SK-N-SH (cell line): ENCODE results near the gene TIGD7. TPM values are rescaled to one million over a fixed set of nuclear protein-coding genes. Genes with fewer than 3 reads are reported as not detected.

Experiments used
- CTCF ChIA-PET: fragments of 300-600, 350-600 bp; formaldehyde crosslinking; extraction: SDS; loops from one replicate; lab custom pipeline; 2021; lab: Yijun Ruan, JAX
- POLR2A ChIA-PET: fragments of 350-600 bp; sonication (Branson Sonifier 250); formaldehyde crosslinking; extraction: SDS; loops from one replicate; lab custom pipeline; 2020; ENCODE audit warnings: antibody characterized with exemption, inconsistent platforms; lab: Yijun Ruan, JAX
- DNase-seq: peaks from one replicate; pipeline ENCODE4 v3.0.0; 2012
- H2AFZ ChIP-seq: fragments of 200-600 bp; sonication (generic); 2 replicates; pipeline ENCODE4 v1.8.1; 2016; ENCODE audit warnings: antibody characterized with exemption, mild to moderate bottlenecking, low read depth
- H3F3A ChIP-seq: fragments of 200-600 bp; sonication (generic); replicated peaks from 2 replicates; pipeline ENCODE3; 2016; ENCODE audit warnings: antibody characterized with exemption, mild to moderate bottlenecking; ENCODE audit not compliant: insufficient read depth
- H3K27ac ChIP-seq, 2 experiments: fragments of 200-500 bp in 1 of 2; fragments of 200-600 bp in 1 of 2; sonication (Bioruptor generic) in 1 of 2; sonication (generic), shearing (Covaris generic) in 1 of 2; 2 replicates each; pipeline versions ENCODE4 v1.5.1 to v1.6.1; 2014 to 2016; ENCODE audit warnings: low read depth in 2 of 2, inconsistent platforms in 1 of 2, low read length in 1 of 2, mild to moderate bottlenecking in 1 of 2, mixed read lengths in 1 of 2
- H3K27me3 ChIP-seq: fragments of 200-600 bp; sonication (generic), shearing (Covaris generic); 2 replicates; pipeline ENCODE4 v1.6.1; 2016; ENCODE audit warnings: mixed run types; ENCODE audit not compliant: insufficient read depth
- H3K36me3 ChIP-seq, 2 experiments: fragments of 200-500 bp in 1 of 2; fragments of 200-600 bp in 1 of 2; sonication (Bioruptor generic) in 1 of 2; sonication (generic) in 1 of 2; replicated peaks in 1 of 2; 2 replicates each; pipeline versions ENCODE3 to v1.5.1; 2014 to 2016; ENCODE audit warnings: low read length in 1 of 2, mild to moderate bottlenecking in 1 of 2; ENCODE audit not compliant: insufficient read depth in 2 of 2, control insufficient read depth in 1 of 2
- H3K4me1 ChIP-seq, 2 experiments: fragments of 200-500 bp in 1 of 2; fragments of 200-600 bp in 1 of 2; sonication (Bioruptor generic) in 1 of 2; sonication (generic), shearing (Covaris generic) in 1 of 2; 2 replicates each; pipeline versions ENCODE4 v1.5.1 to v1.6.1; 2014 to 2016; ENCODE audit warnings: low read depth in 1 of 2, low read length in 1 of 2, mixed run types in 1 of 2; ENCODE audit not compliant: insufficient read depth in 2 of 2, control insufficient read depth in 1 of 2
- H3K4me2 ChIP-seq: fragments of 200-600 bp; sonication (generic), shearing (Covaris generic); 2 replicates; pipeline ENCODE4 v1.6.1; 2017; ENCODE audit warnings: mixed run types
- H3K4me3 ChIP-seq, 2 experiments: fragments of 200-500 bp in 1 of 2; fragments of 200-600 bp in 1 of 2; sonication (Bioruptor generic) in 1 of 2; sonication (generic), shearing (Covaris generic) in 1 of 2; 2 replicates each; pipeline versions ENCODE4 v1.5.1 to v1.8.1; 2014 to 2016; ENCODE audit warnings: low read depth in 2 of 2, inconsistent platforms in 1 of 2, low read length in 1 of 2, mild to moderate bottlenecking in 1 of 2, mixed read lengths in 1 of 2, moderate library complexity in 1 of 2
- H3K79me2 ChIP-seq: fragments of 200-600 bp; sonication (generic); 2 replicates; pipeline ENCODE4 v1.8.1; 2017; ENCODE audit warnings: mild to moderate bottlenecking; ENCODE audit not compliant: insufficient read depth
- H3K9ac ChIP-seq: fragments of 200-600 bp; sonication (generic); 2 replicates; pipeline ENCODE4 v1.6.1; 2017; ENCODE audit warnings: mixed run types
- H3K9me2 ChIP-seq: fragments of 200-600 bp; sonication (generic); 2 replicates; pipeline ENCODE4 v1.6.1; 2017; ENCODE audit warnings: mixed run types
- H3K9me3 ChIP-seq: fragments of 200-600 bp; sonication (generic); 2 replicates; pipeline ENCODE4 v1.6.1; 2017; ENCODE audit warnings: mixed run types, mild to moderate bottlenecking, moderate library complexity
- H4K20me1 ChIP-seq: fragments of 200-600 bp; sonication (generic); 2 replicates; pipeline ENCODE4 v1.6.1; 2017; ENCODE audit warnings: mild to moderate bottlenecking, mixed run types; ENCODE audit not compliant: insufficient read depth
- ELF1 ChIP-seq: IDR thresholded peaks from 2 replicates; pipeline ENCODE4 v1.4.0; 2012
- EP300 ChIP-seq, 2 experiments: IDR thresholded peaks; 2 replicates each; pipeline versions ENCODE4 v1.4.0 to v1.6.1; 2012; ENCODE audit warnings: borderline replicate concordance in 1 of 2, low read depth in 1 of 2, low read length in 1 of 2
- EZH2phosphoT487 ChIP-seq: fragments of 200-600 bp; sonication (generic); IDR thresholded peaks from 2 replicates; pipeline ENCODE4 v1.6.1; 2017; ENCODE audit warnings: low read depth, mixed run types, mild to moderate bottlenecking, antibody characterized with exemption, moderate library complexity, borderline replicate concordance
- FOSL2 ChIP-seq: IDR thresholded peaks from 2 replicates; pipeline ENCODE4 v1.4.0; 2012; ENCODE audit warnings: low read depth, mild to moderate bottlenecking, moderate library complexity, borderline replicate concordance
- FOXJ3 ChIP-seq: sonication (generic); formaldehyde crosslinking; IDR thresholded peaks from 2 replicates; pipeline ENCODE4 v1.5.1; 2020; ENCODE audit warnings: mild to moderate bottlenecking, missing genetic modification reagents
- FOXM1 ChIP-seq: IDR thresholded peaks from 2 replicates; pipeline ENCODE4 v1.4.0; 2012; ENCODE audit warnings: low read depth, mild to moderate bottlenecking
- GATA2 ChIP-seq: sonication (generic); formaldehyde crosslinking; IDR thresholded peaks from 2 replicates; pipeline ENCODE4 v1.5.0; 2020; ENCODE audit warnings: mild to moderate bottlenecking, missing genetic modification reagents
- MEF2A ChIP-seq: IDR thresholded peaks from 2 replicates; pipeline ENCODE4 v1.4.0; 2012; ENCODE audit warnings: low read depth, borderline replicate concordance
- MXI1 ChIP-seq: IDR thresholded peaks from 2 replicates; pipeline ENCODE4 v1.6.1; 2012; ENCODE audit warnings: mild to moderate bottlenecking, low read depth, low read length, improper control_type of control experiment
- NFIC ChIP-seq: IDR thresholded peaks from 2 replicates; pipeline ENCODE4 v1.4.0; 2012; ENCODE audit warnings: borderline replicate concordance
- PBX3 ChIP-seq: IDR thresholded peaks from 2 replicates; pipeline ENCODE4; 2012
- POLR2AphosphoS5 ChIP-seq: IDR thresholded peaks from 2 replicates; pipeline ENCODE4 v1.6.1; 2012; ENCODE audit warnings: low read depth, low read length
- RAD21 ChIP-seq: IDR thresholded peaks from 2 replicates; pipeline ENCODE4 v1.6.1; 2012; ENCODE audit warnings: mild to moderate bottlenecking, low read length
- RCOR1 ChIP-seq: fragments of 150-350 bp; IDR thresholded peaks from 2 replicates; pipeline ENCODE4 v1.6.1; 2017; ENCODE audit warnings: antibody characterized with exemption, low read length
- SIN3A ChIP-seq: IDR thresholded peaks from 2 replicates; pipeline ENCODE4 v1.6.1; 2012; ENCODE audit warnings: low read depth, mild to moderate bottlenecking, low read length, moderate library complexity, borderline replicate concordance
- TAF1 ChIP-seq: IDR thresholded peaks from 2 replicates; pipeline ENCODE4 v1.6.1; 2012; ENCODE audit warnings: low read depth, mild to moderate bottlenecking, low read length, moderate library complexity, borderline replicate concordance
- TEAD4 ChIP-seq: IDR thresholded peaks from 2 replicates; pipeline ENCODE4 v1.4.0; 2012; ENCODE audit warnings: mild to moderate bottlenecking, borderline replicate concordance; ENCODE audit not compliant: insufficient read depth
- ZBTB33 ChIP-seq: IDR thresholded peaks from 2 replicates; pipeline ENCODE4 v1.4.0; 2012; ENCODE audit warnings: low read depth, borderline replicate concordance
- WGBS: methylation state at CpG from one replicate; pipeline ENCODE4 v1.1.6; 2017; ENCODE audit warnings: low lambda C conversion rate; 5-methylcytosine and 5-hydroxymethylcytosine counted together
- polyA plus RNA-seq, 3 experiments: library from polyadenylated mRNA; depleted of rRNA; stranded (reverse); fragments of >200 nt; gene quantifications; 2 replicates each; pipeline ENCODE4 v1.2.3, GENCODE V29; 2012
- TF ChIP-seq, protein P1 (sequence below): IDR thresholded peaks from 2 replicates; pipeline ENCODE4 v1.6.1; 2012; ENCODE audit warnings: mild to moderate bottlenecking, low read depth, low read length, moderate library complexity
- TF ChIP-seq, protein P2 (sequence below): IDR thresholded peaks from 2 replicates; pipeline ENCODE4 v1.4.0; 2012; ENCODE audit warnings: low read depth, borderline replicate concordance

TIGD7 gene
- polyA plus RNA-seq, 1 of the 3 experiments (the other 2 are of a cell fraction): 1.2 TPM

DNA sequence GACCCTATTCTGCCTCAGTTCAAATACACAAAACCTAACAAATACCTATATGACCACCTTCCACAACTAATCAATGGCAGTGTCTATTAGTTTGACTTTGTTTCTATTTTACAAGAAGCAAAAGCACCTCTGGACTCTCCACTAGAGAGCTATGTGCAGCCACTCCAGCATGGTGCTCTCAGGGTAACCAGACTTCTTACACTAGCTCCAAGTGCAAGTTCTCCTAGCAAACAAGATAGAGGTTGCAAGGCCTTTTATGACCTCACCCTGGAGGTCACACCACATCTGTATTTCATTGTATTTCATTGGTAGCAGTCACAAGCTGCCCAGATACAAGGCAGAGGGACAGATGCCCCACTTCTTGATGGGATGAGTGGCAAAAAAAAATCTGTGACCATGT lies 30.3 kb downstream of the TIGD7 start:
- H2AFZ ChIP-seq: no peak overlapping the region
- no peak overlapping the region for H3K9ac ChIP-seq
- H3K79me2 ChIP-seq: no peaks in the 10 kb centered on the region
- H4K20me1 ChIP-seq: no peaks in the 10 kb centered on the region
- POLR2A ChIA-PET: no interaction called here
- CTCF ChIA-PET: no interaction called here
- H3K4me3 ChIP-seq: no peak overlapping the region
- H3K9me2 ChIP-seq: no peaks in the 10 kb centered on the region
- no peaks in the 10 kb centered on the region for H3K9me3 ChIP-seq
- no peaks in the 10 kb centered on the region for H3K4me1 ChIP-seq
- peaks cover 24% of the 10 kb centered on the region; the same call in 1 of the 2 replicates for H3K27me3 ChIP-seq
- DNase-seq: no peak
- H3K27ac ChIP-seq: no peak overlapping the region
- TF ChIP-seq RCOR1: no peak
- H3K36me3 ChIP-seq: no peaks in the 10 kb centered on the region
- peaks cover 4% of the 10 kb centered on the region for H3F3A ChIP-seq
- no peak overlapping the region for H3K4me2 ChIP-seq

DNA sequence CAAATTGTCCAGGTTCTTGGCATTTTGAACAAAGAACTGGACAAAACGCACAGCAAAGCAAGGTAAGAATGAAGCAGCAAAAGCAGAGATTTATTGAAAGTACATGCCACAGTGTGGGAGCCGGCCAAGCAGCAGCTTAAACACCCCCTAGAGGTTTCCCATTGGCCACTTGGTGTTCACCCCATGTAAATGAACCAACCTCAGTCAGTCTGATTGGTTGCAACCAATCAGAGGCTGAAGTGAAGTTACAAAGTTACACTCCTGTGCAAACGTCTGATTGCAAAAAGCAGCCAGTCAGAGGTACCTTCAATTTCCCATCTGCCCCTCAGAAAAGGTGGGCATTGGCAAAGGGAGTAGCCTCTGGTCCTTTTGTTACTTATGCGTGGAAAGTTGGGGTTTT lies 30.7 kb downstream of the TIGD7 start:
- Histone ChIP-seq H2AFZ (no peak overlapping the region), H4K20me1 (no peaks in the 10 kb centered on the region), H3K9ac (no peak overlapping the region), H3K4me1 (no peaks in the 10 kb centered on the region), H3K36me3 (no peaks in the 10 kb centered on the region), H3K9me2 (no peaks in the 10 kb centered on the region), H3K4me3 (no peak overlapping the region), H3K79me2 (no peaks in the 10 kb centered on the region), H3K4me2 (no peak overlapping the region), H3K27me3 (peaks cover 24% of the 10 kb centered on the region; the same call in 1 of the 2 replicates), H3K27ac (no peak overlapping the region), H3K9me3 (no peaks in the 10 kb centered on the region), H3F3A (peaks cover under 1% of the 10 kb centered on the region)
- ChIA-PET CTCF (no interaction called here), POLR2A (no interaction called here)
- 24% methylated on average over 4 of the region's 4 CpGs for WGBS
- DNase-seq: no peak
- TF ChIP-seq PBX3 (no peak), EP300 (IDR thresholded peaks at IDR 0.05; ENCODE audit: borderline replicate concordance in 1 of 2, low read depth in 1 of 2, low read length in 1 of 2) (no peak), ELF1 (no peak), MEF2A (no peak), NFIC (no peak), GATA2 (CRISPR knock-in tag) (no peak), RAD21 (no peak), TEAD4 (no peak), FOXM1 (no peak), ZBTB33 (no peak), POLR2AphosphoS5 (no peak), FOXJ3 (CRISPR knock-in tag) (no peak), TAF1 (no peak), SIN3A (no peak), MXI1 (no peak), FOSL2 (no peak), EZH2phosphoT487 (no peak), RCOR1 (no peak)
- TF ChIP-seq, protein P1, sequence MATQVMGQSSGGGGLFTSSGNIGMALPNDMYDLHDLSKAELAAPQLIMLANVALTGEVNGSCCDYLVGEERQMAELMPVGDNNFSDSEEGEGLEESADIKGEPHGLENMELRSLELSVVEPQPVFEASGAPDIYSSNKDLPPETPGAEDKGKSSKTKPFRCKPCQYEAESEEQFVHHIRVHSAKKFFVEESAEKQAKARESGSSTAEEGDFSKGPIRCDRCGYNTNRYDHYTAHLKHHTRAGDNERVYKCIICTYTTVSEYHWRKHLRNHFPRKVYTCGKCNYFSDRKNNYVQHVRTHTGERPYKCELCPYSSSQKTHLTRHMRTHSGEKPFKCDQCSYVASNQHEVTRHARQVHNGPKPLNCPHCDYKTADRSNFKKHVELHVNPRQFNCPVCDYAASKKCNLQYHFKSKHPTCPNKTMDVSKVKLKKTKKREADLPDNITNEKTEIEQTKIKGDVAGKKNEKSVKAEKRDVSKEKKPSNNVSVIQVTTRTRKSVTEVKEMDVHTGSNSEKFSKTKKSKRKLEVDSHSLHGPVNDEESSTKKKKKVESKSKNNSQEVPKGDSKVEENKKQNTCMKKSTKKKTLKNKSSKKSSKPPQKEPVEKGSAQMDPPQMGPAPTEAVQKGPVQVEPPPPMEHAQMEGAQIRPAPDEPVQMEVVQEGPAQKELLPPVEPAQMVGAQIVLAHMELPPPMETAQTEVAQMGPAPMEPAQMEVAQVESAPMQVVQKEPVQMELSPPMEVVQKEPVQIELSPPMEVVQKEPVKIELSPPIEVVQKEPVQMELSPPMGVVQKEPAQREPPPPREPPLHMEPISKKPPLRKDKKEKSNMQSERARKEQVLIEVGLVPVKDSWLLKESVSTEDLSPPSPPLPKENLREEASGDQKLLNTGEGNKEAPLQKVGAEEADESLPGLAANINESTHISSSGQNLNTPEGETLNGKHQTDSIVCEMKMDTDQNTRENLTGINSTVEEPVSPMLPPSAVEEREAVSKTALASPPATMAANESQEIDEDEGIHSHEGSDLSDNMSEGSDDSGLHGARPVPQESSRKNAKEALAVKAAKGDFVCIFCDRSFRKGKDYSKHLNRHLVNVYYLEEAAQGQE: no peak
- TF ChIP-seq, protein P2, sequence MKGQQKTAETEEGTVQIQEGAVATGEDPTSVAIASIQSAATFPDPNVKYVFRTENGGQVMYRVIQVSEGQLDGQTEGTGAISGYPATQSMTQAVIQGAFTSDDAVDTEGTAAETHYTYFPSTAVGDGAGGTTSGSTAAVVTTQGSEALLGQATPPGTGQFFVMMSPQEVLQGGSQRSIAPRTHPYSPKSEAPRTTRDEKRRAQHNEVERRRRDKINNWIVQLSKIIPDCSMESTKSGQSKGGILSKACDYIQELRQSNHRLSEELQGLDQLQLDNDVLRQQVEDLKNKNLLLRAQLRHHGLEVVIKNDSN: no peak
